ENCODE data around the gene TENM4.

Gene TENM4

GRCh38 chr11:79447038-79447786, 6.4 kb upstream of the TENM4 start:
- DNase-seq, result no peak
- Mint-ChIP-seq H3K9me3 (no peaks in the 10 kb centered on the region), H3K4me3 (no peak overlapping the region), H3K27ac (no peak overlapping the region), H3K27me3 (ENCODE audit: low read depth, poor library complexity) (no peaks in the 10 kb centered on the region), H3K4me1 (no peaks in the 10 kb centered on the region), H3K36me3 (ENCODE audit: low read depth) (no peaks in the 10 kb centered on the region)
- TF ChIP-seq CTCF (IDR thresholded peaks at IDR 0.05), result no peak

- TF ChIP-seq CTCF (IDR thresholded peaks at IDR 0.05), result no peak
- Mint-ChIP-seq H3K36me3 (ENCODE audit: low read depth) (no peaks in the 10 kb centered on the region), H3K4me1 (peaks cover 10% of the 10 kb centered on the region), H3K9me3 (no peaks in the 10 kb centered on the region), H3K27me3 (ENCODE audit: low read depth, poor library complexity) (no peaks in the 10 kb centered on the region), H3K27ac (peak overlapping the region; percentile 58), H3K4me3 (no peak overlapping the region)
- DNase-seq, result no peak
Measured at GRCh38 chr11:79444923-79445322, 4.1 kb upstream of the TENM4 start.

GRCh38 chr11:79441461-79441875, 638 bp upstream of the TENM4 start:
- Mint-ChIP-seq H3K4me3 (peak overlapping the region; percentile 95), H3K9me3 (no peaks in the 10 kb centered on the region), H3K27ac (peak overlapping the region; percentile 96), H3K36me3 (ENCODE audit: low read depth) (no peaks in the 10 kb centered on the region), H3K27me3 (ENCODE audit: low read depth, poor library complexity) (peaks cover 9% of the 10 kb centered on the region), H3K4me1 (peaks cover 31% of the 10 kb centered on the region)
- TF ChIP-seq CTCF (IDR thresholded peaks at IDR 0.05), result no peak
- peak; percentile 35 for DNase-seq

- peaks cover 18% of the 10 kb centered on the region for H3K27me3 Mint-ChIP-seq (ENCODE audit: low read depth, poor library complexity)
- DNase-seq, result peak; percentile 72
- TF ChIP-seq CTCF (IDR thresholded peaks at IDR 0.05), result no peak
- H3K36me3 Mint-ChIP-seq (ENCODE audit: low read depth), result no peaks in the 10 kb centered on the region
- H3K27ac Mint-ChIP-seq, result no peak overlapping the region
- H3K9me3 Mint-ChIP-seq, result no peaks in the 10 kb centered on the region
- peaks cover 44% of the 10 kb centered on the region for H3K4me1 Mint-ChIP-seq
- peak overlapping the region; percentile 95 for H3K4me3 Mint-ChIP-seq
Measured at GRCh38 chr11:79439886-79440570, 802 bp downstream of the TENM4 start.

GRCh38 chr11:79439410-79439885, 1.4 kb downstream of the TENM4 start:
- Mint-ChIP-seq H3K27me3 (ENCODE audit: low read depth, poor library complexity) (peaks cover 23% of the 10 kb centered on the region), H3K4me3 (peak overlapping the region; percentile 94), H3K36me3 (ENCODE audit: low read depth) (no peaks in the 10 kb centered on the region), H3K4me1 (peaks cover 49% of the 10 kb centered on the region), H3K9me3 (no peaks in the 10 kb centered on the region), H3K27ac (no peak overlapping the region)
- DNase-seq, result peak; percentile 22
- no peak for TF ChIP-seq CTCF (IDR thresholded peaks at IDR 0.05)

Data from nephron progenitor cell (in vitro differentiated cells).